PC-3 (cell line): Measurements from ENCODE around the gene MIOX. TPM values are rescaled to one million over a fixed set of nuclear protein-coding genes. Genes with fewer than 3 reads are reported as not detected.

Experiments
- ATAC-seq: fragments of 200-7000 bp; cut with Tn5 transposase; 2 replicates; pipeline ENCODE4 v1.9.1; 2020; ENCODE audit warnings: mild to moderate bottlenecking, moderate library complexity
- BruUV-seq: library from RNA; stranded (reverse); fragments of 400-500 nt; replicated peaks from 2 replicates; lab custom pipeline; 2021; lab: Mats Ljungman, UMichigan
- CTCF ChIA-PET: fragments of 300-600 bp; sonication (Branson Sonifier 250); formaldehyde crosslinking; loops from one replicate; lab custom pipeline; 2022; ENCODE audit warnings: antibody characterized with exemption; lab: Charles Lee
- POLR2A ChIA-PET: fragments of 300-600 bp; sonication (Branson Sonifier 250); formaldehyde crosslinking; loops from one replicate; lab custom pipeline; 2022; ENCODE audit warnings: antibody characterized with exemption; ENCODE audit not compliant: unreplicated experiment; lab: Charles Lee
- DNase-seq: peaks from one replicate; pipeline ENCODE4 v3.0.0-alpha.2; 2015
- H2AFZ ChIP-seq: fragments of 300-600 bp; sonication (generic); 2 replicates; pipeline ENCODE4 v1.6.0; 2016; ENCODE audit warnings: antibody characterized with exemption, low read length
- H3F3A ChIP-seq: fragments of 300-600 bp; sonication (generic); one replicate; pipeline ENCODE4 v1.6.0; 2017; ENCODE audit warnings: antibody characterized with exemption, low read length, control low read depth, mild to moderate bottlenecking; ENCODE audit not compliant: unreplicated experiment
- H3K27ac ChIP-seq: fragments of 300-600 bp; sonication (generic); 2 replicates; pipeline ENCODE4 v1.5.1; 2016; ENCODE audit warnings: mild to moderate bottlenecking, low read length
- H3K27me3 ChIP-seq: fragments of 300-600 bp; sonication (generic); 2 replicates; pipeline ENCODE4 v1.6.1; 2016; ENCODE audit warnings: low read length, mixed read lengths
- H3K36me3 ChIP-seq: fragments of 300-600 bp; sonication (generic); 2 replicates; pipeline ENCODE4 v1.6.1; 2016; ENCODE audit warnings: low read depth, mixed run types, low read length, mixed read lengths
- H3K4me1 ChIP-seq: fragments of 300-600 bp; sonication (generic); 2 replicates; pipeline ENCODE4 v1.5.1; 2016; ENCODE audit warnings: low read length; ENCODE audit not compliant: insufficient read depth
- H3K4me2 ChIP-seq: fragments of 300-600 bp; sonication (generic); 2 replicates; pipeline ENCODE4 v1.6.0; 2016; ENCODE audit warnings: low read length
- H3K4me3 ChIP-seq: fragments of 300-600 bp; sonication (generic); 2 replicates; pipeline ENCODE4 v1.5.1; 2016; ENCODE audit warnings: mild to moderate bottlenecking, low read length, mixed read lengths
- H3K79me2 ChIP-seq: fragments of 300-600 bp; sonication (generic); 2 replicates; pipeline ENCODE4 v1.6.1; 2017; ENCODE audit warnings: low read length, mixed read lengths
- H3K9ac ChIP-seq: fragments of 300-600 bp; sonication (generic); 2 replicates; pipeline ENCODE4 v1.6.0; 2016; ENCODE audit warnings: mild to moderate bottlenecking, low read length
- H3K9me2 ChIP-seq: fragments of 300-600 bp; sonication (generic); replicated peaks from 2 replicates; pipeline ENCODE4 v1.6.1; 2016; ENCODE audit warnings: mixed run types, low read length, mixed read lengths
- H3K9me3 ChIP-seq: fragments of 300-600 bp; sonication (generic); 2 replicates; pipeline ENCODE4 v1.6.1; 2016; ENCODE audit warnings: low read length, mixed read lengths
- H4K20me1 ChIP-seq: fragments of 300-600 bp; sonication (generic); 2 replicates; pipeline ENCODE4 v1.6.1; 2016; ENCODE audit warnings: low read length, mixed read lengths
- CTCF ChIP-seq: fragments of 300-600 bp; sonication (generic); conservative IDR thresholded peaks from 2 replicates; pipeline ENCODE4 v1.5.1; 2017; ENCODE audit warnings: antibody characterized with exemption, low read depth, mild to moderate bottlenecking, low read length
- EZH2 ChIP-seq: fragments of 300-600 bp; sonication (generic); IDR thresholded peaks from one replicate; pipeline ENCODE4 v1.6.1; 2017; ENCODE audit warnings: antibody characterized with exemption, mild to moderate bottlenecking, low read length; ENCODE audit not compliant: unreplicated experiment
- EZH2phosphoT487 ChIP-seq: fragments of 300-600 bp; sonication (generic); IDR thresholded peaks from 2 replicates; pipeline ENCODE4 v1.6.1; 2018; ENCODE audit warnings: mild to moderate bottlenecking, antibody characterized with exemption, low read length, borderline replicate concordance
- intact Hi-C: fragments of 100-400 bp; cut with micrococcal nuclease; formaldehyde crosslinking; loops from 2 replicates; pipeline ENCODE4 v1.9.0; 2023
- total RNA-seq: library from RNA; depleted of rRNA; stranded (reverse); fragments of >200 nt; gene quantifications from 2 replicates; pipeline ENCODE4 v1.2.3, GENCODE V29; 2014

The MIOX gene
- total RNA-seq, 1 experiment from 2014 or later, result not detected

GRCh38 chr22:50452649-50453048, 34.0 kb upstream of the MIOX start:
- ChIA-PET POLR2A (no interaction called here), CTCF (no interaction called here)
- intact Hi-C loops, result no loop called here
- Histone ChIP-seq H3K9ac (no peak overlapping the region), H3F3A (no peaks in the 10 kb centered on the region), H3K4me1 (no peaks in the 10 kb centered on the region), H3K4me2 (no peak overlapping the region), H3K4me3 (no peak overlapping the region), H3K27ac (no peak overlapping the region), H4K20me1 (no peaks in the 10 kb centered on the region), H3K27me3 (no peaks in the 10 kb centered on the region), H3K79me2 (no peaks in the 10 kb centered on the region), H3K36me3 (no peaks in the 10 kb centered on the region), H3K9me2 (no peaks in the 10 kb centered on the region), H2AFZ (no peak overlapping the region), H3K9me3 (no peaks in the 10 kb centered on the region)
- BruUV-seq, result no TSS peak
- TF ChIP-seq EZH2phosphoT487 (no peak), CTCF (no peak), EZH2 (no peak)
- ATAC-seq (no peak), DNase-seq (no peak)

- no peak overlapping the region for H3K27ac ChIP-seq
- ATAC-seq (no peak), DNase-seq (no peak)
- BruUV-seq, result TSS peak; percentile 25
- POLR2A ChIA-PET, result no interaction called here
- no peaks in the 10 kb centered on the region for H3K79me2 ChIP-seq
- H2AFZ ChIP-seq, result no peak overlapping the region
- no peaks in the 10 kb centered on the region for H3K27me3 ChIP-seq
- H3F3A ChIP-seq, result no peaks in the 10 kb centered on the region
- TF ChIP-seq CTCF, result no peak
- H3K36me3 ChIP-seq, result no peaks in the 10 kb centered on the region
- intact Hi-C loops, result no loop called here
- H4K20me1 ChIP-seq, result no peaks in the 10 kb centered on the region
- no peaks in the 10 kb centered on the region for H3K9me3 ChIP-seq
- no peaks in the 10 kb centered on the region for H3K4me1 ChIP-seq
- no peak overlapping the region for H3K4me3 ChIP-seq
- no peak overlapping the region for H3K9ac ChIP-seq
- no peaks in the 10 kb centered on the region for H3K9me2 ChIP-seq
- CTCF ChIA-PET, result no interaction called here
- no peak overlapping the region for H3K4me2 ChIP-seq
Observed at GRCh38 chr22:50454556-50455075, 32.0 kb upstream of the MIOX start.

- POLR2A ChIA-PET, result no interaction called here
- H3K79me2 ChIP-seq, result no peaks in the 10 kb centered on the region
- no TSS peak for BruUV-seq
- H3K36me3 ChIP-seq, result no peaks in the 10 kb centered on the region
- TF ChIP-seq EZH2phosphoT487, result no peak
- TF ChIP-seq CTCF, result no peak
- no peak for TF ChIP-seq EZH2
- H3F3A ChIP-seq, result no peaks in the 10 kb centered on the region
- no peaks in the 10 kb centered on the region for H3K4me1 ChIP-seq
- no peak overlapping the region for H3K4me2 ChIP-seq
- H3K27me3 ChIP-seq, result no peaks in the 10 kb centered on the region
- ATAC-seq, result no peak
- H3K9ac ChIP-seq, result no peak overlapping the region
- H3K4me3 ChIP-seq, result no peak overlapping the region
- no peak overlapping the region for H3K27ac ChIP-seq
- H4K20me1 ChIP-seq, result no peaks in the 10 kb centered on the region
- DNase-seq, result no peak
- intact Hi-C loops, result no loop called here
- CTCF ChIA-PET, result no interaction called here
- no peaks in the 10 kb centered on the region for H3K9me2 ChIP-seq
- no peaks in the 10 kb centered on the region for H3K9me3 ChIP-seq
- no peak overlapping the region for H2AFZ ChIP-seq
Observed at GRCh38 chr22:50455201-50455600, 31.5 kb upstream of the MIOX start.
